Stimulated activated CD8-positive, alpha-beta memory T cell treated with anti-CD3 and anti-CD28 coated beads, Interleukin-12 subunit alpha, Interleukin-12 subunit beta, amount 100 ng/mL, for 24 hours (primary cell): ENCODE measurements around the gene SYNJ2.

ENCODE experiments used
- DNase-seq: peaks from one replicate; pipeline ENCODE4 v3.0.0-alpha.2; 2020; ENCODE audit errors: extremely low read depth

SYNJ2 gene

GRCh38 chr6:157978021-157978783 lies 3.5 kb upstream of the SYNJ2 start:
- DNase-seq, result no peak

- no peak for DNase-seq
Observed at GRCh38 chr6:157980288-157981131, 1.2 kb upstream of the SYNJ2 start.

DNA sequence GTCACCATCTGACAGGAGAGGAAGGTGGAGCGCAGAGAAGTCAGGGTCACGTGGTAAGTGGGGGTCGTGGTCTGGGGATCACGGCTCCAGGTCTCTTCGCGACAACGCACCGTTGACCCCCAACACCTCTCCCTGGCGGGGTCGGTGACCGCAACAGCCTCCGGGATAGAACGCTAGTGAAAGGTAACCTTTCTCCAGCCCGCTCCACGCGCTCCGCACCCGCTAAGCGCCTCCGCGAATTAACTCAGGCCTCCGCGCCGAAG lies 600 bp upstream of the SYNJ2 start:
- no peak for DNase-seq

DNA sequence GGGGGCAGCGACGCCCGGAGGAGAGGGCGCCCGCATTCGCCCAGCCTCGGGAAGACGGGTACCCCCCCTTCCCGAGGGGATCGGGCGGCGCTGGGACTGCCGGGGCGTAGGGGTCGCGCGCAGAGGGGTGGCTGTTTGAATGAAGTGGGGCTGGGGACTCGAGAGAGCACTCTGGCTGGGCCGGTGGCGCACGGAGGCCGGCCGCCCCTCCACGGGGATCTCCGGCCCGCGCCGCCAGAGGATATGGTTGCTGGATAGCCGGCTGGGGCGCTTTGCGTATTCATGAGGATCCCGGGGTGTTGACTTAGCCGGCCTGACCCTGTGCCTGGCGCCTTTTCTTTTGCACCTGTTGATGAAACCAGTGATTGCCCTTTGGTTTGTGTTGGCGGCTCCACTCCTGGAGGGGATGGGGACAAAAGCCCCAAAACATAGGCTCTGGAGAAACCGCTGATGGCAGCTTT lies 469 bp downstream of the SYNJ2 start:
- DNase-seq, result no peak

DNA sequence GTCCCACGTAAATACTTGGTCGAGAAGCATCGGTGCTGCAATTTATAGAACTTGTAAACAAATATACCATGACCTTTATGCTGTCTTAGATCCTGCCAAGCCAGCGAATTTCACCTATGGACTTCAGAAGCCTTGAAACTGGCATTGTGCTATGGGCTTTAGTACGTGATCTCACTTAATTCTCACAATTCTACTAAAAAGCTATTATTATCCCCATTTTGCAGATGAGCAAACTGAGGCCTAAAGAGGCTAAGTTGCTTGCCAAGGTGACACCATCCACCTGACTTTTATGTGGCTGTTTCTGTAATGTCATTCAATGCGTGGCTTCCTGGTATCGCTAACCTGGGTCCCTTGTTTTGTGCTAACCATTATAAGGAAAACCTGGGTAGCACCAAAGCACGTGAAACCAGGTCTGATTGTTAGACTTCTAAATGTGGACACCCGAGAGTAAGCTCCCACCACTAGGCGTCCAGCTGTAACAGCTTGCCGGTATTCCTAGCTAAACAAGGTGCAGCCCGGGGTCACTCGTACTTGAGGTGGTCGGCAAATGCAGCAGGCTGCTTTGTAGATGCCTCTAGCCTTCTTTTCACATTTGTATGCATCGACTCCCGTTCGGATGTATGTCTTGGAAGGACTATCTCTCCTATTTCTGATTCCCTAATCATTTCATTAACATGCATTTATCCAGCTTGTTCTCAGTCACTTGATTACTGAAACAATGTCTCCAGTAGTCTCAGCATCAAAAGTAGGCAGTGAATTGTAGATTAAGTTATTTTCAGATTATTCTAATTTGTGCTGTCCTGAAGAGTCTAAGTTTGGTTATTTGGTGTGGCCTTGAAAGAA lies 1.1 kb downstream of the SYNJ2 start:
- DNase-seq, result no peak

GRCh38 chr6:157983406-157984119 lies 1.9 kb downstream of the SYNJ2 start:
- DNase-seq, result no peak

DNA sequence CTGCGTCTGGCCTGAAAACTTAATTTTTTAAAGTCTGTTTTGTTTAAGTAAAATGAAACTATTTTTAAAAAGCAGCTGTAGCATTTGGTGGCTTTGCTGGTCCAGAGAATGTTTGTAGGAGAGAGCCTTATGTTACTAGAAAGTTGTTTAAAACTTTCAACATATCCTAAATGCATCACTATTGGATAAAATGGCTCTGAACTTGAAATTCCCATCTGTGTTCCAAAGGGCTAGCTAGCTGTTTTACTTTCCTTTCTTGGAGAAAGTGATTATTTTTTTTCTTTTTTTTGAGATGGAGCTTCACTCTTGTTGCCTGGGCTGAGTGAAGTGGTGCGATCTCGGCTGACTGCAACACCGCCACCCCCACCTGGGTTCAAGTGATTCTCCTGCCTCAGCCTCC lies 2.5 kb downstream of the SYNJ2 start:
- DNase-seq, result no peak

DNA sequence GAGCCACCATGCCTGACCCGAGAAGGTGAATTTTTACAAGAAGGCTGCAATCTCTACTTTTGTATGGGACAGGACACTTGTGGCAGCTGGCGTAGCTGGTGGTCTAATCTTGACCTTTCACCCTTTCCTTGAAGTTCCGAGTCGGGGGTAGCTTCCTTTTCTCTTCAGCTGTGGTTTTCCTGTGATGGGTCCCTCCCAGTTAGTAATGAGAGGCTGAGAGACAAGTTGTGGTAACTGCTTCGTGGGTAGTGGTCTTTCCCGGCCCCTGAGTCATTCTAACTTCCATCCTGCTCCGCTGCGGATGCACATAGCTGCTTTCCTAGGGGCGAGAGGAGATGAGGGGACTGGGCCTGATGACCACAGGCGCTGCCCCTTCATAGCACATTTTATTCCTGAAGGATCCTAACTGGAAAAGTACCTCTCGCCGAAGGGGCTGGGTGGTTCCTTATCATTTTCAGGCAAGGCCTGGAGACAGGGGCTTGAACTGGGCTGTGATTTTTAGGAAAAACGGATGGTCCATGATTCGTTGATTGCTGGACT lies 3.1 kb downstream of the SYNJ2 start:
- DNase-seq, result no peak

GRCh38 chr6:157985378-157986155 lies 3.9 kb downstream of the SYNJ2 start:
- DNase-seq, result no peak

DNA sequence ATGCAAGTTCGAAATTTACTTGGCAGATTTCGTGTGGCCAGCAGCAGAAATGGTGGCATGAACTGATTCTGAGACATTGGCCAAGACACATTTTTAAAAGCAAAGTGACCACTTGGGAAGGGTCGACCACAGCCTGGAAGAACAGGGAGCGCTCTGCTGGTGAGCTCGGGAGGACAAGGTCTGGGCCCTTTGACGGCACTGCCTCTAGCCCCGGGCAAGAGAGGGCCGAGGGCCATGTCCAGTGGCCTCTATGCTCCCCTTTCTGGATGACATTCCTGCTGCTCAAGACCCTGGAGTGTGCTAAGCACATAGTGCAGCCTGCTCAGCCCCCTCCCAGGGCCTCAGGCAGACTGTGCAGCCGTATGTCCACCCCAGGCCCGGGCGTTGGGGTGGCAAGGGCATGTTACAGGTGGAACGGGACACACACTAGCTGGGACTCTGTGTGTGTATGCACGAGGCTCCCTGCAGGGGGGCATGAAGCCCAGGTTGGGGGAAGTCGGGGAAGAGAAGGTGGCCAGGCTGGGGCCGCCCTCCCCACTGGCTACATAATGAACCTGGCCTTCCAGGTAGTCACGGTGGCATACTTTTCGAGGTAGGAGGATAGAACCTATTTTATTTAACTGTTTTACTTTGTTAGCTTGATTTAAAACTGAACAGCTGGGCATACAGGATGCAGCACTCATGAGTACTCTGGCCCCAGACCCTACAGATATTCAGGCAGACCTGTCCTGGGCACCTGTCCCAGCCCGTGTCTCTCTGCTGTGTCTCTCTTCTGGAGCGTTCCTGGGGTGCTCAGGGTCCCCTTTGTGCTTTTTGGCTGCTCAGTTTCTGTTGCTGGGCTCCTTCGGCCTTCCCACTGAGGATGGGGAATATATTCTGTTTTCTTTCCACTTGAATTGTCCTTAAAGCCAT lies 6.4 kb downstream of the SYNJ2 start:
- DNase-seq, result no peak

DNA sequence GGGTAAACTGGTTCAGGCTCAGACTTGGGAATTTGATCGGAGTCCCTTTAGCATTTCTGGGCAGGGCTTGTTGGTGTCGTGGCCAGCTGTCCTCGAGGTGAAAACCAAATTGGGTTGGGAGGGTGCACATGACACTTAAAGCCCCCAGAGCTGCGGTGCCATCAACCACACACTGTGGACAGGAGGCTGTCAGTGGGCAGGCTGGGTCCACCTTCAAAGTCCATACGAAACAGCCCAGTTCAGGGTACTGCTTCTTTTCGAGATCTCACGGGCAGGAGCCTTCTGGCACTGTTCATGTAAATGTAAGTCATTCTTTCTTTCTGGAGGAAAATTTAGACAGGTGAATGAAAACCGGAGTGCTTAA lies 7.0 kb downstream of the SYNJ2 start:
- DNase-seq, result no peak

- no peak for DNase-seq
Observed at GRCh38 chr6:157989541-157990289, 8.1 kb downstream of the SYNJ2 start.

DNA sequence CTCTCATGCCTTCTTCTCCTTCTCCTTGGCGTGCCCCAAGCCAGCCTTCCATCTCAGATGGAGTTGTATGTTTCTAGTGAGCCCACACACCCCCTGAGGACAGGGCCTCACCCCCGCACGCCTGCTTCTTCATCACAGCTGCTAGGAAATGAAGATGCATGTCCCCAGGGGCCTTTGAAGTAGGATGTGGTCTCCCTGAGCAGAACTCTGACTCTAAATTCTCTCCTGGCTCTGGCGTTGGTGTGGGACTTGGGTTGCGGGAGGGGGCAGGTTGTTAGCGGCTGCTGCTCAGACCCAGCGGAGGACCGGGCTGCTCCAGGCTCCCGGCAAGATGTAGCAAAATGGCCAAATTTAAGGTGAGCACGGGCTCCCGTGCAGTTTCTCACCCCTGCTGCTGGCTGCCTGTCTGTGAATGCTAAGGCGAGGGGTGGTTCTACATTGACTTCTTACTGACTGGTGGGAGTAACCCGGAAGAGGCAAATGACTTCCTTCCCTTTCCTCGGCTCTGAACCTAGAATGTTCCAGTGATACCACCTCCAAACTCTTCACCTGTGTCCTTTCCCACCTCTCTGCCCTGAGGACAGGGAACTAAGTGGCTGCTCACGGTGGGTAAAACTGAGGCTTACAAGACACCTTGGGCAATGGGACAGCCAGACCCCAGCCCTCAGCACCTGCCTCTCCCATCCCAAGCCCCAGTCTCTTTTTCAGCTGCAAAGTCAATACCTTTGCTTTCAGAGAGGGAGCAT lies 8.8 kb downstream of the SYNJ2 start:
- DNase-seq, result no peak

GRCh38 chr6:157991067-157991432 lies 9.4 kb downstream of the SYNJ2 start:
- no peak for DNase-seq

DNA sequence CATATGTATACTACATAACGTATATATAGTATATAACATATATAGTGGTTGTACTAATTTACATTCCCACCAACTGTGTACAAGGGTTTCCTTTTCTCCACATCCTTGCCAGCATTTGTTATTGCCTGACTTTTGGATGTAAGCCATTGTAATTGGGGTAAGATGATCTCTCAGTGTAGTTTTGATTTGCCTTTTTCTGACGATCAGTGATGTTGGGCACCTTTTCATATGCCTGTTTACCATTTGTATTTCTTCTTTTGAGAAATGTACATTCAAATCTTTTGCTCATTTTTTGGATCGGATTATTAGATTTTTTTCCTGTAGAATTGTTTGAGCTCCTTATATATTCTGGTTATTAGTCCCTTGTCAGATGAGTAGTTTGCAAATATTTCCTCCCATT lies 11.4 kb downstream of the SYNJ2 start:
- no peak for DNase-seq

DNA sequence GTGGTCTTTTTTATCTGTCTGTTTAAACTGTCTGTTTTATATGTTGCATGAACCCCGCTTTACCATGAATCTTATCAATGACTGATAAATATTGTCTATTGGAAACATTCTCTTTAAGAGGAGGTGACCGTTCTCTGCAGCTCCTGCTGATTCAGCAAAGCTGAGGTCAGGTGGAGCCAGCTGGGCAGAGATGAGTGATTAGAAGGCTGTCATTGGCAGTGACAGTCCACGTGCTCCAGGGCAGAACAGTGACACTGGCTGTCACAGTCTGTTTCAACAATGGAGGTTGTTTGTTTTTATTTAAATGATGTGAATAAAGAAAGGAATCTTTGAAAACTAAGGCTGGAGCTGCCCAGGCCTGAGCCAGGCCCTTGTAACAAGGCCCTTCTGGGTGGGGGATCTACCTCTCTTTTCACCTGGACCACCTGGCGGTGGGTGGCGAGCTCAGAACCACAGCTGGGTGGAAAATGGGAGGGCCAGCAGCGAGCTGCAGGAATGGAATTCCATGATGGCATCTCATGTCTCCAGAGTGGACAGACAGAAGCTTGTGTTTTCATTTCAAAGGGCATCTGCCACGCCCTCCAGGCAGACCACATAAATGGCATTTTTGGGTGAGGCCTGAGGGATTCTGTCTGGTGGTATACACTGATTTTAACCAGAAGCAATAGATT lies 12.6 kb downstream of the SYNJ2 start:
- DNase-seq, result no peak

DNA sequence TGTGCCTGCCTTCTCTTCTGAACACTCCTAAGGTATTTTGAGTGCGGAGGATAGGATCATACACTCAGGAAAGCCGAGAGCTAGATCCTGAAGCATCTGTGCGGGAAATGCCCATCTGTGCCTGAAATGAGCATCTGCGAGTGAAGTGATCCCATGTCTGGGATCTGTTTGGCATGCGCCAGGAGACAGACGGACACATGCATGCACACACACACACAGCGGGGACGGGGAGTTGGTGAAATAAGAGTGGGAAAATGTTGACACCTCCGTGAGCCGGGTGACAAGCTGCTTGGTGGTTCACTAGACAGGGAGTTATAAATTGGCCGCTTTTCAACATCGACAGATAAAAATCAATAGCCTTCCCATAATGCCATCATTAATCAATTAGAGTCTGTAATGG lies 13.8 kb downstream of the SYNJ2 start:
- DNase-seq, result no peak

GRCh38 chr6:157996201-157996712 lies 14.6 kb downstream of the SYNJ2 start:
- DNase-seq, result no peak
